H1 (cell line): Measurements from ENCODE around the gene SFTPA1. TPM values are rescaled to one million over a fixed set of nuclear protein-coding genes. Genes with fewer than 3 reads are reported as not detected.
A peak's percentile ranks its signal among the peaks of the same experiment; 100 is the strongest.

Source experiments
- CTCF ChIA-PET: fragments of 300-600 bp; sonication (Branson Sonifier 250); formaldehyde crosslinking; loops from one replicate; lab custom pipeline; 2021; ENCODE audit not compliant: partially characterized antibody; lab: Charles Lee
- POLR2A ChIA-PET: fragments of 300-600 bp; sonication (Branson Sonifier 250); formaldehyde crosslinking; loops from one replicate; lab custom pipeline; 2021; ENCODE audit warnings: inconsistent platforms; ENCODE audit not compliant: partially characterized antibody; lab: Charles Lee
- DNase-seq, 2 experiments: peaks; one replicate each; pipeline versions ENCODE4 v3.0.0 to v3.0.0-alpha.2; 2010 to 2022; ENCODE audit warnings: low spot score in 2 of 2, low read depth in 1 of 2, mixed read lengths in 1 of 2
- FAIRE-seq: peaks from 2 replicates; lab custom pipeline; 2011; peaks lifted over from hg19 to GRCh38; lab: Jason Lieb, UNC
- H2AFZ ChIP-seq: 2 replicates; pipeline ENCODE4 v1.8.1; 2012; ENCODE audit warnings: low read length, inconsistent platforms
- H2AK5ac ChIP-seq: 2 replicates; pipeline ENCODE4 v1.6.1; 2013; ENCODE audit warnings: low read depth, low read length
- H2BK120ac ChIP-seq: replicated peaks from 2 replicates; pipeline ENCODE3; 2013; ENCODE audit warnings: low read depth, low read length, inconsistent platforms
- H2BK12ac ChIP-seq: 2 replicates; pipeline ENCODE4 v1.6.1; 2013; ENCODE audit warnings: low read depth, low read length
- H2BK15ac ChIP-seq: 2 replicates; pipeline ENCODE4 v1.6.1; 2013; ENCODE audit warnings: low read length
- H2BK20ac ChIP-seq: 2 replicates; pipeline ENCODE4 v1.6.1; 2013; ENCODE audit warnings: low read length
- H2BK5ac ChIP-seq: 2 replicates; pipeline ENCODE4 v1.6.1; 2013; ENCODE audit warnings: low read depth, low read length
- H3K14ac ChIP-seq: 2 replicates; pipeline ENCODE4 v1.6.1; 2013; ENCODE audit warnings: inconsistent platforms; ENCODE audit not compliant: insufficient read length
- H3K18ac ChIP-seq: 2 replicates; pipeline ENCODE4 v1.6.1; 2013; ENCODE audit warnings: low read length; ENCODE audit errors: extremely low read depth
- H3K23ac ChIP-seq: 2 replicates; pipeline ENCODE4 v1.6.1; 2013; ENCODE audit warnings: inconsistent platforms; ENCODE audit not compliant: insufficient read length
- H3K23me2 ChIP-seq: 2 replicates; pipeline ENCODE4 v1.6.1; 2013; ENCODE audit warnings: low read depth, low read length
- H3K27ac ChIP-seq: 2 replicates; pipeline ENCODE4 v1.6.1; 2011; ENCODE audit warnings: low read depth, low read length, inconsistent platforms
- H3K27me3 ChIP-seq, 4 experiments: replicated peaks in 1 of 4; 1 replicate in 1 of 4; 2 replicates in 3 of 4; pipeline versions ENCODE4 v1.6.1 to v1.8.1; 2011 to 2013; ENCODE audit warnings: low read length in 3 of 4, mild to moderate bottlenecking in 3 of 4, inconsistent platforms in 2 of 4, mixed read lengths in 2 of 4, moderate library complexity in 1 of 4; ENCODE audit not compliant: control insufficient read depth in 3 of 4, insufficient read depth in 3 of 4; ENCODE audit errors: extremely low read depth in 1 of 4
- H3K36me3 ChIP-seq, 4 experiments: 2 replicates each; pipeline versions ENCODE4 v1.6.1 to v1.8.1; 2011 to 2013; ENCODE audit warnings: mild to moderate bottlenecking in 4 of 4, low read length in 3 of 4, moderate library complexity in 2 of 4, control low read depth in 1 of 4, inconsistent platforms in 1 of 4; ENCODE audit not compliant: insufficient read depth in 4 of 4, control insufficient read depth in 2 of 4
- H3K4ac ChIP-seq: replicated peaks from 2 replicates; pipeline ENCODE3; 2013; ENCODE audit warnings: low read length, low read depth, mixed read lengths, inconsistent platforms; ENCODE audit not compliant: insufficient read length
- H3K4me1 ChIP-seq, 4 experiments: replicated peaks in 1 of 4; 1 replicate in 1 of 4; 2 replicates in 3 of 4; pipeline versions ENCODE4 v1.6.1 to v1.8.1; 2011 to 2013; ENCODE audit warnings: low read length in 3 of 4, inconsistent platforms in 2 of 4, mixed read lengths in 1 of 4; ENCODE audit not compliant: insufficient read depth in 4 of 4, control insufficient read depth in 3 of 4
- H3K4me2 ChIP-seq, 2 experiments: 2 replicates each; pipeline versions ENCODE4 v1.6.1 to v1.8.1; 2011 to 2013; ENCODE audit warnings: low read depth in 2 of 2, low read length in 2 of 2, control low read depth in 1 of 2, inconsistent platforms in 1 of 2, mild to moderate bottlenecking in 1 of 2; ENCODE audit not compliant: insufficient read depth in 1 of 2
- H3K4me3 ChIP-seq, 4 experiments: fragments of 200-600, 300-600 bp in 1 of 4; sonication (generic), shearing (Covaris generic), sonication (Bioruptor Twin) in 1 of 4; 2 replicates each; pipeline versions ENCODE4 v1.5.1 to v1.8.1; 2011 to 2016; ENCODE audit warnings: low read length in 4 of 4, low read depth in 3 of 4, control low read depth in 2 of 4, inconsistent platforms in 2 of 4, mild to moderate bottlenecking in 2 of 4, mixed read lengths in 1 of 4, moderate library complexity in 1 of 4; ENCODE audit not compliant: insufficient read depth in 2 of 4; ENCODE audit errors: extremely low read depth in 1 of 4
- H3K56ac ChIP-seq: replicated peaks from 2 replicates; pipeline ENCODE3; 2013; ENCODE audit warnings: low read depth, mild to moderate bottlenecking, mixed read lengths, low read length, inconsistent platforms; ENCODE audit not compliant: insufficient read length
- H3K79me1 ChIP-seq: 2 replicates; pipeline ENCODE4 v1.6.1; 2013; ENCODE audit warnings: low read depth, low read length, control low read depth
- H3K79me2 ChIP-seq, 2 experiments: 2 replicates each; pipeline versions ENCODE4 v1.6.1 to v1.8.1; 2012 to 2013; ENCODE audit warnings: low read length in 2 of 2, mild to moderate bottlenecking in 2 of 2, inconsistent platforms in 1 of 2; ENCODE audit not compliant: insufficient read depth in 2 of 2, control insufficient read depth in 1 of 2
- H3K9ac ChIP-seq, 4 experiments: replicated peaks in 1 of 4; 1 replicate in 1 of 4; 2 replicates in 3 of 4; pipeline versions ENCODE4 v1.6.1 to v1.8.1; 2011 to 2013; ENCODE audit warnings: low read depth in 3 of 4, low read length in 3 of 4, control low read depth in 2 of 4, mild to moderate bottlenecking in 2 of 4, moderate library complexity in 2 of 4, inconsistent platforms in 1 of 4; ENCODE audit errors: extremely low read depth in 1 of 4
- H3K9me3 ChIP-seq, 2 experiments: 2 replicates each; pipeline versions ENCODE4 v1.6.1 to v1.8.1; 2012 to 2013; ENCODE audit warnings: mild to moderate bottlenecking in 2 of 2, moderate library complexity in 2 of 2, control low read depth in 1 of 2, inconsistent platforms in 1 of 2, low read depth in 1 of 2, low read length in 1 of 2, mixed read lengths in 1 of 2; ENCODE audit not compliant: insufficient read depth in 2 of 2
- H4K20me1 ChIP-seq, 2 experiments: replicated peaks in 1 of 2; 2 replicates each; pipeline versions ENCODE3 to v1.8.1; 2011 to 2013; ENCODE audit warnings: inconsistent platforms in 2 of 2, low read length in 2 of 2, mild to moderate bottlenecking in 1 of 2; ENCODE audit not compliant: insufficient read depth in 2 of 2, control insufficient read depth in 1 of 2
- H4K5ac ChIP-seq: 2 replicates; pipeline ENCODE4 v1.6.1; 2013; ENCODE audit warnings: low read length, low read depth, mixed read lengths, inconsistent platforms; ENCODE audit not compliant: insufficient read length
- H4K8ac ChIP-seq: 2 replicates; pipeline ENCODE4 v1.8.0; 2013; ENCODE audit warnings: mild to moderate bottlenecking, moderate library complexity, low read length, inconsistent platforms; ENCODE audit not compliant: insufficient read depth; ENCODE audit errors: extremely low read depth
- H4K91ac ChIP-seq: replicated peaks from 2 replicates; pipeline ENCODE3; 2013; ENCODE audit warnings: low read length, mixed read lengths, inconsistent platforms; ENCODE audit not compliant: insufficient read length
- JUND ChIP-seq: IDR thresholded peaks from 2 replicates; pipeline ENCODE4 v1.6.1; 2011; ENCODE audit warnings: mild to moderate bottlenecking, improper control_type of control experiment, low read length
- SIN3A ChIP-seq, 2 experiments: IDR thresholded peaks in 1 of 2; conservative IDR thresholded peaks in 1 of 2; 2 replicates each; pipeline ENCODE4 v1.6.1; 2011 to 2012; ENCODE audit warnings: low read length in 2 of 2, improper control_type of control experiment in 1 of 2, low read depth in 1 of 2, mild to moderate bottlenecking in 1 of 2
- SIX5 ChIP-seq: IDR thresholded peaks from 2 replicates; pipeline ENCODE4 v1.6.1; 2011; ENCODE audit warnings: mild to moderate bottlenecking, low read depth, low read length
- WGBS, 2 experiments: shearing (Covaris generic) in 1 of 2; methylation state at CpG; one replicate each; pipeline versions ENCODE4 v1.1.6 to v1.1.7; 2013 to 2015; ENCODE audit warnings: low lambda C conversion rate in 2 of 2, mixed read lengths in 2 of 2, inconsistent platforms in 1 of 2, low coverage in 1 of 2, missing lambda C conversion rate in 1 of 2; ENCODE audit not compliant: insufficient replicate concordance in 2 of 2, insufficient coverage in 1 of 2, insufficient read length in 1 of 2; ENCODE audit errors: extremely low coverage in 1 of 2, missing lambda C conversion rate in 1 of 2; 5-methylcytosine and 5-hydroxymethylcytosine counted together
- polyA plus RNA-seq, 7 experiments: library from polyadenylated mRNA; depleted of rRNA in 3 of 7; stranded (reverse) in 5 of 7; unstranded in 2 of 7; fragments of >200 nt in 5 of 7; fragments of 200-250 nt in 2 of 7; gene quantifications; 1 replicate in 5 of 7; 2 replicates in 1 of 7; 4 replicates in 1 of 7; pipeline versions ENCODE4 v1.2.1 to v1.2.3, GENCODE V29; 2011 to 2013; ENCODE audit warnings: missing spikeins in 2 of 7, mixed read lengths in 2 of 7
- total RNA-seq: library from RNA; stranded (reverse); fragmentation: NEBNext Ultra II Directional; extraction: Animal tissue kit (Norgen Biotek cat#: 25700); gene quantifications from 2 replicates; pipeline ENCODE4 v1.2.1, GENCODE V29; 2021
- TF ChIP-seq, protein P1 (sequence below), 3 experiments: IDR thresholded peaks; 1 replicate in 2 of 3; 2 replicates in 1 of 3; pipeline versions ENCODE4 v1.5.1 to v1.6.1; 2011; ENCODE audit warnings: low read length in 3 of 3, mild to moderate bottlenecking in 3 of 3, inconsistent platforms in 2 of 3, low read depth in 1 of 3, moderate library complexity in 1 of 3; ENCODE audit not compliant: insufficient read depth in 1 of 3; ENCODE audit errors: control extremely low read depth in 1 of 3

Gene SFTPA1
- total and polyA plus RNA-seq, 2 of the 8 experiments (the other 6 are each of a cell fraction or from before 2014, with no cell fraction given), result not detected

DNA sequence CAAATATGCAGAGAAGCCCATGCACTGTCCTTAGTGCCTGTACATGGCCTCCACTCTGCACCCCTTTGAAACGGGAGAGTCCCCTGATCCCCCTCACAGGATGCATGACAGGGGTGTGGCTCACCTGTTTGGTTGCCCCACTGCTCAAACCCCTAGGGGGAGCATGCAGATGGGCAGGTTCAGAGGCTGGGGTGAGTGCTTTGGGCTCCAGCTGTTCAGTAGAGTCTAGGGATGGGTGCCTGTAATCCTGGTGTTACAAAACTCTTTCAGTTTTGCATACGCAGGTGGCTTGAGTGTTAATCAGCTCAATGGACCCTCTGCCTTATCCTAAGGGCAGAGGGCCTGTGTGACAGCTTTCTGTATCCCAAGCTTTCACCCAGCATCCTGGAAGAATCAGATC lies 7.8 kb upstream of the SFTPA1 start:
- no peaks in the 10 kb centered on the region for H3K23me2 ChIP-seq
- H4K91ac ChIP-seq, result no peak overlapping the region
- H4K5ac ChIP-seq, result no peak overlapping the region
- peaks cover 0 to 3% (median under 1%) of the 10 kb centered on the region in 4 experiments; a peak in 3 of 8 replicates for H3K36me3 ChIP-seq
- no peak overlapping the region for H3K4ac ChIP-seq
- 61% methylated on average over 2 of the region's 2 CpGs; no CpG with 5 or more reads in 1 of the 2 experiments for WGBS, 2 experiments
- H3K9me3 ChIP-seq, result peaks cover 1 to 18% of the 10 kb centered on the region in 2 experiments; a peak in 3 of 4 replicates
- no peak overlapping the region for H2BK12ac ChIP-seq
- no peak overlapping the region for H4K8ac ChIP-seq
- H2AK5ac ChIP-seq, result no peak overlapping the region
- H3K27ac ChIP-seq, result no peak overlapping the region
- no peak overlapping the region for H3K56ac ChIP-seq
- H2BK5ac ChIP-seq, result no peak overlapping the region
- DNase-seq, result no peak
- ChIA-PET CTCF (interaction anchor here (1.0 kb wide), 1 partner anchor 40 kb away, joined by 4 read pairs; no protein-coding TSS in a partner anchor), POLR2A (no interaction called here)
- peaks cover 0 to 3% (median under 1%) of the 10 kb centered on the region in 4 experiments; a peak in 1 of 7 replicates for H3K4me1 ChIP-seq
- H3K4me3 ChIP-seq, result no peak overlapping the region
- no peaks in the 10 kb centered on the region for H3K79me2 ChIP-seq
- no peak overlapping the region for H3K23ac ChIP-seq
- H3K79me1 ChIP-seq, result no peaks in the 10 kb centered on the region
- TF ChIP-seq SIX5 (no peak), SIN3A (conservative IDR thresholded peaks at IDR 0.05 in 1 of 2, IDR thresholded peaks at IDR 0.05 in 1 of 2; ENCODE audit: low read depth in 1 of 2, low read length in 2 of 2) (no peak), JUND (no peak)
- TF ChIP-seq, protein P1, sequence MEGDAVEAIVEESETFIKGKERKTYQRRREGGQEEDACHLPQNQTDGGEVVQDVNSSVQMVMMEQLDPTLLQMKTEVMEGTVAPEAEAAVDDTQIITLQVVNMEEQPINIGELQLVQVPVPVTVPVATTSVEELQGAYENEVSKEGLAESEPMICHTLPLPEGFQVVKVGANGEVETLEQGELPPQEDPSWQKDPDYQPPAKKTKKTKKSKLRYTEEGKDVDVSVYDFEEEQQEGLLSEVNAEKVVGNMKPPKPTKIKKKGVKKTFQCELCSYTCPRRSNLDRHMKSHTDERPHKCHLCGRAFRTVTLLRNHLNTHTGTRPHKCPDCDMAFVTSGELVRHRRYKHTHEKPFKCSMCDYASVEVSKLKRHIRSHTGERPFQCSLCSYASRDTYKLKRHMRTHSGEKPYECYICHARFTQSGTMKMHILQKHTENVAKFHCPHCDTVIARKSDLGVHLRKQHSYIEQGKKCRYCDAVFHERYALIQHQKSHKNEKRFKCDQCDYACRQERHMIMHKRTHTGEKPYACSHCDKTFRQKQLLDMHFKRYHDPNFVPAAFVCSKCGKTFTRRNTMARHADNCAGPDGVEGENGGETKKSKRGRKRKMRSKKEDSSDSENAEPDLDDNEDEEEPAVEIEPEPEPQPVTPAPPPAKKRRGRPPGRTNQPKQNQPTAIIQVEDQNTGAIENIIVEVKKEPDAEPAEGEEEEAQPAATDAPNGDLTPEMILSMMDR (IDR thresholded peaks at IDR 0.05; ENCODE audit: control extremely low read depth in 1 of 3, insufficient read depth in 1 of 3, low read depth in 1 of 3, low read length in 3 of 3), result peak in 1 of 3 experiments; percentile 8; a peak in 1 of 4 replicates
- no peaks in the 10 kb centered on the region for H4K20me1 ChIP-seq
- no peaks in the 10 kb centered on the region for H3K27me3 ChIP-seq
- no peak overlapping the region for H3K4me2 ChIP-seq
- no peak overlapping the region for H2BK120ac ChIP-seq
- no peak overlapping the region for H3K14ac ChIP-seq
- H2BK20ac ChIP-seq, result no peak overlapping the region
- H3K18ac ChIP-seq, result no peak overlapping the region
- no peak overlapping the region for H2AFZ ChIP-seq
- no peak overlapping the region for H2BK15ac ChIP-seq
- no peak for FAIRE-seq
- H3K9ac ChIP-seq, result no peak overlapping the region
